ENCODE results near the gene TADA3. TPM values are rescaled to one million over a fixed set of nuclear protein-coding genes. Genes with fewer than 3 reads are reported as not detected.

The TADA3 gene
- total and polyA plus RNA-seq, 9 donors: 45.5 to 77.9 (median 60.3) TPM

DNA sequence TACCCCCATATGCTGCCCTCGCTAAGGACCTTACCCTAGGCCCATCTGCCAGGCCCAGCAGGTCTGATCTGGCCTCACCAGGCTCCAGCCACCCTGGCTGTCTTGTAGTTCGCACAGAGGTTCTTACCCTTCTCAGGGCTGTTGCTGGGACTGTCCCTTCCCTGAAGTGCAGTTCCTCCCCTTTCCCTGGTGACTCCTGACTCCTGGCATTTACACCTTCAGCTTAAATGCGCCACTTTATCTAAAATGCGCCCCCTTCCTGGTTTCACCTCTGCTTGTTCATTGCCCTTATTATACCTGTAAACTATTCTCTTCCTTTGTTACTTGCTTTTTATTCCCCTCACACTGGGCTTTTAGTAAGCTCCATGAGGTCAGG, 17.0 kb upstream of the TADA3 start:
- Histone ChIP-seq H3K4me1 (ENCODE audit: insufficient read depth) (peaks cover 8% of the 10 kb centered on the region), H3K36me3 (no peaks in the 10 kb centered on the region), H3K27me3 (no peaks in the 10 kb centered on the region), H3K27ac (peak overlapping the region; percentile 0 to 92), H3K4me3 (peak overlapping the region; percentile 65), H3K9me3 (no peaks in the 10 kb centered on the region)
- TF ChIP-seq EP300 (IDR thresholded peaks at IDR 0.05) (no peak), POLR2A (IDR thresholded peaks at IDR 0.05) (no peak), CTCF (IDR thresholded peaks at IDR 0.05) (no peak)
- intact Hi-C loops (cut with DNase I): no loop called here
- DNase-seq: no peak
- WGBS, 3 donors: 86 to 92% (median 87%) methylated on average over 4 of the region's 4 CpGs

- no peak for DNase-seq
- H3K4me3 ChIP-seq: no peak overlapping the region
- TF ChIP-seq CTCF (IDR thresholded peaks at IDR 0.05): no peak
- TF ChIP-seq POLR2A (IDR thresholded peaks at IDR 0.05): no peak
- no peak for TF ChIP-seq EP300 (IDR thresholded peaks at IDR 0.05)
- H3K36me3 ChIP-seq: no peaks in the 10 kb centered on the region
- no peaks in the 10 kb centered on the region for H3K27me3 ChIP-seq
- peak overlapping the region in 1 of 2 donors; percentile 92 for H3K27ac ChIP-seq
- WGBS, 3 donors: 73 to 82% (median 77%) methylated on average over 7 of the region's 7 CpGs
- intact Hi-C loops (cut with DNase I): no loop called here
- peaks cover 8% of the 10 kb centered on the region for H3K4me1 ChIP-seq (ENCODE audit: insufficient read depth)
- no peaks in the 10 kb centered on the region for H3K9me3 ChIP-seq
Observed at GRCh38 chr3:9808345-9809037, 16.2 kb upstream of the TADA3 start.

GRCh38 chr3:9807981-9808344, 15.7 kb upstream of the TADA3 start:
- no peak for DNase-seq
- Histone ChIP-seq H3K9me3 (no peaks in the 10 kb centered on the region), H3K4me1 (ENCODE audit: insufficient read depth) (peaks cover 8% of the 10 kb centered on the region), H3K4me3 (no peak overlapping the region), H3K27ac (no peak overlapping the region), H3K36me3 (no peaks in the 10 kb centered on the region), H3K27me3 (no peaks in the 10 kb centered on the region)
- TF ChIP-seq EP300 (IDR thresholded peaks at IDR 0.05) (no peak), POLR2A (IDR thresholded peaks at IDR 0.05) (no peak), CTCF (IDR thresholded peaks at IDR 0.05) (no peak)
- intact Hi-C loops (cut with DNase I): no loop called here
- 92 to 100% (median 96%) methylated on average over 2 of the region's 2 CpGs for whole genome bisulfite sequencing, 3 donors

GRCh38 chr3:9806688-9807589, 14.7 kb upstream of the TADA3 start:
- intact Hi-C loops (cut with DNase I): no loop called here

More at GRCh38 chr3:9806688-9807589, 14.7 kb upstream of the TADA3 start:
- H3K27me3 ChIP-seq: no peaks in the 10 kb centered on the region
- no peaks in the 10 kb centered on the region for H3K36me3 ChIP-seq
- H3K4me3 ChIP-seq: no peak overlapping the region
- DNase-seq: no peak
- 83 to 88% (median 87%) methylated on average over 7 of the region's 7 CpGs for WGBS, 3 donors
- H3K9me3 ChIP-seq: no peaks in the 10 kb centered on the region
- H3K27ac ChIP-seq: no peak overlapping the region
- H3K4me1 ChIP-seq (ENCODE audit: insufficient read depth): peaks cover 8% of the 10 kb centered on the region
- TF ChIP-seq CTCF (IDR thresholded peaks at IDR 0.05) (no peak), EP300 (IDR thresholded peaks at IDR 0.05) (no peak)
